ENCODE measurements around the gene NEURL3.

- no peak for TF ChIP-seq GATA2 (CRISPR knock-in tag; IDR thresholded peaks at IDR 0.05)
- peak; percentile 90 to 97 (median 94) for TF ChIP-seq CTCF (IDR thresholded peaks at IDR 0.05 in 2 of 3, conservative IDR thresholded peaks at IDR 0.05 in 1 of 3; ENCODE audit: insufficient read depth in 2 of 3, low read depth in 1 of 3, low read length in 3 of 3)
- no peak for TF ChIP-seq ZFP91 (CRISPR knock-in tag; IDR thresholded peaks at IDR 0.05)
- TF ChIP-seq RAD21 (CRISPR knock-in tag; conservative IDR thresholded peaks at IDR 0.05 in 1 of 2, IDR thresholded peaks at IDR 0.05 in 1 of 2): peak; percentile 73 to 87
- peak in 1 of 3 experiments; percentile 31 for TF ChIP-seq YY1 (IDR thresholded peaks at IDR 0.05; ENCODE audit: borderline replicate concordance in 1 of 3, control insufficient read depth in 1 of 3, extremely low read depth in 1 of 3, insufficient read depth in 3 of 3, insufficient read length in 1 of 3, insufficient replicate concordance in 2 of 3, low read depth in 1 of 3, low read length in 2 of 3)
- TF ChIP-seq ID3 (CRISPR knock-in tag; IDR thresholded peaks at IDR 0.05): no peak
- 0 out of 2 replicates have a peak, but pooled peaks have one; percentile 27 for TF ChIP-seq ID3 (tag; IDR thresholded peaks at IDR 0.05)
- no peak for TF ChIP-seq POLR2A (conservative IDR thresholded peaks at IDR 0.05)
- TF ChIP-seq JUNB (CRISPR knock-in tag; conservative IDR thresholded peaks at IDR 0.05): no peak
- peak; percentile 77 for TF ChIP-seq MAX (CRISPR knock-in tag; IDR thresholded peaks at IDR 0.05)
- no peak for TF ChIP-seq ATF3 (IDR thresholded peaks at IDR 0.05)
- no peak for TF ChIP-seq ATF3 (CRISPR knock-in tag; conservative IDR thresholded peaks at IDR 0.05)
- TF ChIP-seq RBM39 (optimal IDR thresholded peaks at IDR 0.05; ENCODE audit: low read depth, low read length): no peak
Observed at GRCh38 chr2:96549967-96550786, 45.0 kb upstream of the NEURL3 start.

All from K562 (cell line).